ENCODE measurements around the gene APBA3.

DNA sequence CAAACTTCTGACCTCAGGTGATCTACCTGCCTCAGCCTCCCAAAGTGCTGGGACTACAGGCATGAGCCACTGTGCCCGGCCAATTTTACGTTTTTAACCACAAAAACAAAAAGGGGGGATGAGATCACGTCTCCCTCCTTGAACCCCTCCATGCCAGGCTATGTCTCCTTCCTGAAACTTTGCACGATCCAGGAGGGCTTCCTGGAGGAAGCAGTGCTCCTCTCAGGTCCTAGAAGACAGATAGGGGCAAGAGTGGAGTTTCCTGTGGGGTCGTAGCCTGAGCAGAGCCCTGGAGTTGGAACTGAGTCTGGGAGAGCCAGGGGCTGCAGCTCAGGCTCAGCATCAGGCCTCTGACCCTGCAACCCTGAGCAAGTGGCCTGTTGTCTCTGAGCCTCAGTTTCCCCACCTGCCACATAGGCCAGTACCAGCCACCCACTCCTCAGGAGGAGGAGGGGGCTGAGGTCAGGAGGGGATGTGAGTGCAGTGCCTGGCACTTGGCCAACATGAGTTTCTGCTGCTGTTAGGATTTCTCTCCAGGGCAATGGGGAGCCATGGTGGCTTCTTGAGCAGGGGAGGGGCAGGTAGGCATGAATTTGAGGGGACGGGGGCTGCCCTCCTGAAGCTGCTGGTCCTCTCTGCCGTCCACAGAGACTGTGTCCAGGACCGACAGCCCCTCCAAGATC, 16.0 kb downstream of the APBA3 start:
- TF ChIP-seq POLR2A (IDR thresholded peaks at IDR 0.05): no peak
- TF ChIP-seq, protein P1, sequence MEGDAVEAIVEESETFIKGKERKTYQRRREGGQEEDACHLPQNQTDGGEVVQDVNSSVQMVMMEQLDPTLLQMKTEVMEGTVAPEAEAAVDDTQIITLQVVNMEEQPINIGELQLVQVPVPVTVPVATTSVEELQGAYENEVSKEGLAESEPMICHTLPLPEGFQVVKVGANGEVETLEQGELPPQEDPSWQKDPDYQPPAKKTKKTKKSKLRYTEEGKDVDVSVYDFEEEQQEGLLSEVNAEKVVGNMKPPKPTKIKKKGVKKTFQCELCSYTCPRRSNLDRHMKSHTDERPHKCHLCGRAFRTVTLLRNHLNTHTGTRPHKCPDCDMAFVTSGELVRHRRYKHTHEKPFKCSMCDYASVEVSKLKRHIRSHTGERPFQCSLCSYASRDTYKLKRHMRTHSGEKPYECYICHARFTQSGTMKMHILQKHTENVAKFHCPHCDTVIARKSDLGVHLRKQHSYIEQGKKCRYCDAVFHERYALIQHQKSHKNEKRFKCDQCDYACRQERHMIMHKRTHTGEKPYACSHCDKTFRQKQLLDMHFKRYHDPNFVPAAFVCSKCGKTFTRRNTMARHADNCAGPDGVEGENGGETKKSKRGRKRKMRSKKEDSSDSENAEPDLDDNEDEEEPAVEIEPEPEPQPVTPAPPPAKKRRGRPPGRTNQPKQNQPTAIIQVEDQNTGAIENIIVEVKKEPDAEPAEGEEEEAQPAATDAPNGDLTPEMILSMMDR (IDR thresholded peaks at IDR 0.05): no peak
